NK-92 treated with Interleukin-12 subunit alpha and Interleukin-12 subunit beta, amount 100 ng/mL, for 24 hours (cell line): ENCODE data around the gene KCNN1.
"Not testable (repeated sequence)": the region's sequence is repeated elsewhere in the genome, so short reads cannot be mapped to it uniquely, and the experiment has no call there.

ENCODE experiments used
- DNase-seq: peaks from one replicate; lab custom pipeline; 2025; lab: John Stamatoyannopoulos, UW

KCNN1 gene

GRCh38 chr19:18029617-18030338 is 62.9 kb downstream of the KCNN1 start:
- DNase-seq, result no peak

- not testable (repeated sequence) for DNase-seq
These were observed 64.5 kb downstream of the KCNN1 start for GRCh38 chr19:18031401-18031800.

GRCh38 chr19:18032102-18032501 is 65.2 kb downstream of the KCNN1 start:
- DNase-seq, result not testable (repeated sequence)

GRCh38 chr19:18041054-18041453 is 74.1 kb downstream of the KCNN1 start:
- no peak for DNase-seq

GRCh38 chr19:18043676-18044075 is 76.8 kb downstream of the KCNN1 start:
- DNase-seq, result no peak

- DNase-seq, result peak; percentile 85
These were observed 78.0 kb downstream of the KCNN1 start for GRCh38 chr19:18044825-18045304.

- DNase-seq, result no peak
These were observed 78.6 kb downstream of the KCNN1 start for GRCh38 chr19:18045307-18046050.

- DNase-seq, result no peak
These were observed 79.3 kb downstream of the KCNN1 start for GRCh38 chr19:18046059-18046718.

GRCh38 chr19:18049385-18049784 is 82.5 kb downstream of the KCNN1 start:
- DNase-seq, result no peak
